Endothelial cell (in vitro differentiated cells): ENCODE data around the gene NKD1. TPM values are rescaled to one million over a fixed set of nuclear protein-coding genes. Genes with fewer than 3 reads are reported as not detected.

Source experiments
- DNase-seq: peaks from one replicate; pipeline ENCODE4 v3.0.0; 2021; ENCODE audit warnings: low spot score
- H3K27ac Mint-ChIP-seq: one replicate; pipeline ENCODE4 v1.8.0; 2021; ENCODE audit warnings: mixed read lengths, inconsistent platforms; ENCODE audit not compliant: unreplicated experiment
- H3K27me3 Mint-ChIP-seq: one replicate; pipeline ENCODE4 v1.8.0; 2021; ENCODE audit warnings: mild to moderate bottlenecking, moderate library complexity, mixed read lengths, inconsistent platforms; ENCODE audit not compliant: unreplicated experiment
- H3K36me3 Mint-ChIP-seq: one replicate; pipeline ENCODE4 v1.8.0; 2021; ENCODE audit warnings: mild to moderate bottlenecking, low read depth, mixed read lengths, inconsistent platforms; ENCODE audit not compliant: unreplicated experiment
- H3K4me1 Mint-ChIP-seq: one replicate; pipeline ENCODE4 v1.8.0; 2021; ENCODE audit warnings: mild to moderate bottlenecking, mixed read lengths, inconsistent platforms; ENCODE audit not compliant: unreplicated experiment
- H3K4me3 Mint-ChIP-seq: one replicate; pipeline ENCODE4 v1.8.0; 2021; ENCODE audit warnings: mild to moderate bottlenecking, mixed read lengths, inconsistent platforms; ENCODE audit not compliant: unreplicated experiment
- H3K9me3 Mint-ChIP-seq: one replicate; pipeline ENCODE4 v1.8.0; 2021; ENCODE audit warnings: mixed read lengths, inconsistent platforms; ENCODE audit not compliant: unreplicated experiment
- CTCF ChIP-seq: fragments of 200-600 bp; sonication (generic); IDR thresholded peaks from one replicate; pipeline ENCODE4 v1.5.0; 2021; ENCODE audit warnings: antibody characterized with exemption; ENCODE audit not compliant: unreplicated experiment
- total RNA-seq: library from RNA; stranded (reverse); fragmentation: NEBNext Ultra II Directional; extraction: Animal tissue kit (Norgen Biotek cat#: 25700); gene quantifications from one replicate; pipeline ENCODE4 v1.2.1, GENCODE V29; 2021; ENCODE audit not compliant: unreplicated experiment

NKD1 gene
- total RNA-seq, 1 donor from 2014 or later = 2.4 TPM

- DNase-seq = peak; percentile 68
- Mint-ChIP-seq H3K4me3 (no peak overlapping the region), H3K9me3 (no peaks in the 10 kb centered on the region), H3K36me3 (no peaks in the 10 kb centered on the region), H3K27ac (no peak overlapping the region), H3K4me1 (no peaks in the 10 kb centered on the region), H3K27me3 (peaks cover 13% of the 10 kb centered on the region)
- peak; percentile 26 for TF ChIP-seq CTCF
Observed at GRCh38 chr16:50593410-50594150, 45.4 kb downstream of the NKD1 start.

GRCh38 chr16:50594308-50595260 is 46.4 kb downstream of the NKD1 start:
- Mint-ChIP-seq H3K36me3 (no peaks in the 10 kb centered on the region), H3K27me3 (peaks cover 13% of the 10 kb centered on the region), H3K27ac (no peak overlapping the region), H3K4me3 (no peak overlapping the region), H3K9me3 (no peaks in the 10 kb centered on the region), H3K4me1 (no peaks in the 10 kb centered on the region)
- TF ChIP-seq CTCF = no peak
- no peak for DNase-seq

GRCh38 chr16:50595859-50596258 is 47.7 kb downstream of the NKD1 start:
- no peak overlapping the region for H3K27ac Mint-ChIP-seq
- H3K4me1 Mint-ChIP-seq = no peaks in the 10 kb centered on the region
- H3K27me3 Mint-ChIP-seq = peaks cover 16% of the 10 kb centered on the region
- H3K36me3 Mint-ChIP-seq = no peaks in the 10 kb centered on the region
- TF ChIP-seq CTCF = no peak
- DNase-seq = no peak
- H3K9me3 Mint-ChIP-seq = no peaks in the 10 kb centered on the region
- no peak overlapping the region for H3K4me3 Mint-ChIP-seq

- H3K27me3 Mint-ChIP-seq = peaks cover 12% of the 10 kb centered on the region
- no peak overlapping the region for H3K4me3 Mint-ChIP-seq
- DNase-seq = no peak
- no peak overlapping the region for H3K27ac Mint-ChIP-seq
- TF ChIP-seq CTCF = no peak
- no peaks in the 10 kb centered on the region for H3K9me3 Mint-ChIP-seq
- H3K4me1 Mint-ChIP-seq = no peaks in the 10 kb centered on the region
- no peaks in the 10 kb centered on the region for H3K36me3 Mint-ChIP-seq
Observed at GRCh38 chr16:50596762-50597450, 48.7 kb downstream of the NKD1 start.
